Trophoblast cell (in vitro differentiated cells and primary cell): ENCODE data around the gene MRPL30.
A peak's percentile ranks its signal among the peaks of the same experiment; 100 is the strongest.

Source experiments
- DNase-seq, 2 donors: peaks; one replicate each; pipeline ENCODE4 v3.0.0-alpha.2; 2016
- H2AFZ ChIP-seq: 2 replicates; pipeline ENCODE4 v1.6.1; 2013; ENCODE audit warnings: low read length, moderate library complexity, mild to moderate bottlenecking; ENCODE audit not compliant: insufficient read depth, poor library complexity
- H2AK5ac ChIP-seq: 2 replicates; pipeline ENCODE4 v1.6.1; 2013; ENCODE audit warnings: mild to moderate bottlenecking, low read length
- H2BK120ac ChIP-seq: 2 replicates; pipeline ENCODE4 v1.6.1; 2013; ENCODE audit warnings: low read length, mild to moderate bottlenecking, moderate library complexity; ENCODE audit not compliant: insufficient read depth, poor library complexity
- H2BK12ac ChIP-seq: 2 replicates; pipeline ENCODE4 v1.6.1; 2013; ENCODE audit warnings: mild to moderate bottlenecking, low read length, moderate library complexity
- H2BK5ac ChIP-seq: 2 replicates; pipeline ENCODE4 v1.6.1; 2013; ENCODE audit warnings: low read length, low read depth, moderate library complexity, mild to moderate bottlenecking; ENCODE audit not compliant: poor library complexity
- H3K14ac ChIP-seq: 2 replicates; pipeline ENCODE4 v1.6.1; 2013; ENCODE audit warnings: mild to moderate bottlenecking, low read length
- H3K18ac ChIP-seq: 2 replicates; pipeline ENCODE4 v1.6.1; 2013; ENCODE audit warnings: mild to moderate bottlenecking, low read length
- H3K23ac ChIP-seq: 2 replicates; pipeline ENCODE4 v1.6.1; 2013; ENCODE audit warnings: low read length
- H3K27ac ChIP-seq: 2 replicates; pipeline ENCODE4 v1.5.1; 2013; ENCODE audit warnings: low read depth, mild to moderate bottlenecking, inconsistent platforms, low read length, moderate library complexity
- H3K27me3 ChIP-seq: 2 replicates; pipeline ENCODE4 v1.6.1; 2013; ENCODE audit warnings: inconsistent platforms, mild to moderate bottlenecking, low read length, moderate library complexity; ENCODE audit not compliant: insufficient read depth
- H3K36me3 ChIP-seq, 2 experiments: 1 replicate in 1 of 2; 2 replicates in 1 of 2; pipeline ENCODE4 v1.6.1; 2013; ENCODE audit warnings: low read length in 2 of 2, mild to moderate bottlenecking in 2 of 2, moderate library complexity in 1 of 2; ENCODE audit not compliant: insufficient read depth in 2 of 2, control insufficient read depth in 1 of 2
- H3K4ac ChIP-seq: 2 replicates; pipeline ENCODE4 v1.6.1; 2013; ENCODE audit warnings: low read depth, mild to moderate bottlenecking, low read length, moderate library complexity
- H3K4me1 ChIP-seq, 2 experiments: 1 replicate in 1 of 2; 2 replicates in 1 of 2; pipeline ENCODE4 v1.6.1; 2013; ENCODE audit warnings: low read length in 2 of 2, mild to moderate bottlenecking in 2 of 2, moderate library complexity in 1 of 2; ENCODE audit not compliant: insufficient read depth in 2 of 2, control insufficient read depth in 1 of 2
- H3K4me2 ChIP-seq: 2 replicates; pipeline ENCODE4 v1.6.1; 2013; ENCODE audit warnings: inconsistent platforms, mild to moderate bottlenecking, low read length, moderate library complexity
- H3K4me3 ChIP-seq: 2 replicates; pipeline ENCODE4 v1.5.1; 2013; ENCODE audit warnings: mild to moderate bottlenecking, low read depth, low read length, inconsistent platforms
- H3K79me1 ChIP-seq: one replicate; pipeline ENCODE4 v1.6.1; 2013; ENCODE audit warnings: low read length
- H3K79me2 ChIP-seq: 2 replicates; pipeline ENCODE4 v1.6.1; 2013; ENCODE audit warnings: low read length, mild to moderate bottlenecking; ENCODE audit not compliant: control insufficient read depth, insufficient read depth, poor library complexity
- H3K9ac ChIP-seq: 2 replicates; pipeline ENCODE4 v1.6.1; 2013; ENCODE audit warnings: mild to moderate bottlenecking, low read length
- H3K9me3 ChIP-seq: 2 replicates; pipeline ENCODE4 v1.6.1; 2013; ENCODE audit warnings: low read depth, mild to moderate bottlenecking, control low read depth, inconsistent platforms, low read length; ENCODE audit not compliant: insufficient read depth
- H4K12ac ChIP-seq: 2 replicates; pipeline ENCODE4 v1.6.1; 2013; ENCODE audit warnings: low read depth, mild to moderate bottlenecking, low read length, moderate library complexity
- H4K8ac ChIP-seq: 2 replicates; pipeline ENCODE4 v1.6.1; 2013; ENCODE audit warnings: low read depth, mild to moderate bottlenecking, low read length, moderate library complexity
- H4K91ac ChIP-seq: one replicate; pipeline ENCODE4 v1.6.1; 2013; ENCODE audit warnings: low read depth, mild to moderate bottlenecking, low read length, moderate library complexity
- WGBS: extraction: QIAGEN DNeasy Blood & Tissue Kit; methylation state at CpG from one replicate; pipeline ENCODE4 v1.1.7; 2013; ENCODE audit warnings: missing lambda C conversion rate; ENCODE audit not compliant: insufficient read length, insufficient coverage; ENCODE audit errors: extremely low coverage; 5-methylcytosine and 5-hydroxymethylcytosine counted together

The MRPL30 gene

GRCh38 chr2:99200076-99200800, 19.3 kb downstream of the MRPL30 start:
- no peaks in the 10 kb centered on the region for H3K79me2 ChIP-seq
- peaks cover 9% of the 10 kb centered on the region in 2 experiments for H3K36me3 ChIP-seq
- H2BK120ac ChIP-seq = no peak overlapping the region
- no peak overlapping the region for H4K91ac ChIP-seq
- H2AK5ac ChIP-seq = no peak overlapping the region
- no peak overlapping the region for H4K12ac ChIP-seq
- H3K4ac ChIP-seq = no peak overlapping the region
- no peaks in the 10 kb centered on the region for H3K27me3 ChIP-seq
- no peak overlapping the region for H3K18ac ChIP-seq
- no peak overlapping the region for H3K14ac ChIP-seq
- no peak overlapping the region for H3K4me3 ChIP-seq
- no peak overlapping the region for H2AFZ ChIP-seq
- no peak overlapping the region for H4K8ac ChIP-seq
- peaks cover 10 to 12% of the 10 kb centered on the region in 2 experiments for H3K4me1 ChIP-seq
- H3K9ac ChIP-seq = no peak overlapping the region
- no peak overlapping the region for H3K23ac ChIP-seq
- peaks cover 5% of the 10 kb centered on the region for H3K79me1 ChIP-seq
- no peak overlapping the region for H2BK5ac ChIP-seq
- no peak overlapping the region for H3K27ac ChIP-seq
- no peak overlapping the region for H3K4me2 ChIP-seq
- no peak overlapping the region for H2BK12ac ChIP-seq
- WGBS = no CpG with 5 or more reads among the region's 7 CpGs
- no peaks in the 10 kb centered on the region for H3K9me3 ChIP-seq
- no peak for DNase-seq

- Histone ChIP-seq H3K23ac (peak overlapping the region; percentile 4), H3K9me3 (peaks cover 3% of the 10 kb centered on the region), H4K91ac (no peak overlapping the region), H2BK120ac (no peak overlapping the region), H2AK5ac (no peak overlapping the region), H4K8ac (no peak overlapping the region), H3K9ac (no peak overlapping the region), H3K14ac (no peak overlapping the region), H2BK5ac (no peak overlapping the region), H2AFZ (no peak overlapping the region), H4K12ac (no peak overlapping the region), H3K79me1 (peaks cover 5% of the 10 kb centered on the region), H3K27ac (no peak overlapping the region), H3K4me1 (peaks cover 10 to 12% of the 10 kb centered on the region in 2 experiments), H3K27me3 (no peaks in the 10 kb centered on the region), H3K4ac (no peak overlapping the region), H3K18ac (no peak overlapping the region), H2BK12ac (no peak overlapping the region), H3K79me2 (no peaks in the 10 kb centered on the region), H3K4me2 (no peak overlapping the region), H3K36me3 (peaks cover 0 to 3% of the 10 kb centered on the region in 2 experiments), H3K4me3 (no peak overlapping the region)
- no CpG with 5 or more reads among the region's 4 CpGs for WGBS
- DNase-seq = no peak
These were observed 21.1 kb downstream of the MRPL30 start for GRCh38 chr2:99201959-99202678.

- no peak overlapping the region for H2BK12ac ChIP-seq
These were observed 24.5 kb downstream of the MRPL30 start for GRCh38 chr2:99205491-99205890.

GRCh38 chr2:99216096-99216495, 35.1 kb downstream of the MRPL30 start:
- no peak for DNase-seq
- no peak overlapping the region for H3K18ac ChIP-seq
- no CpG with 5 or more reads among the region's 2 CpGs for WGBS
- H4K8ac ChIP-seq = no peak overlapping the region
- no peak overlapping the region for H4K12ac ChIP-seq
- H3K4me2 ChIP-seq = no peak overlapping the region
- H3K36me3 ChIP-seq = no peaks in the 10 kb centered on the region
- H3K4ac ChIP-seq = no peak overlapping the region
- H3K9ac ChIP-seq = no peak overlapping the region
- no peak overlapping the region for H2BK5ac ChIP-seq
- no peak overlapping the region for H4K91ac ChIP-seq
- peaks cover 3% of the 10 kb centered on the region for H3K9me3 ChIP-seq
- H3K79me1 ChIP-seq = no peaks in the 10 kb centered on the region
- H2BK120ac ChIP-seq = no peak overlapping the region
- no peak overlapping the region for H2AFZ ChIP-seq
- H3K23ac ChIP-seq = no peak overlapping the region
- H3K14ac ChIP-seq = no peak overlapping the region
- H3K79me2 ChIP-seq = no peaks in the 10 kb centered on the region
- H3K4me1 ChIP-seq = no peaks in the 10 kb centered on the region
- H2BK12ac ChIP-seq = no peak overlapping the region
- no peak overlapping the region for H3K4me3 ChIP-seq
- H3K27me3 ChIP-seq = no peaks in the 10 kb centered on the region
- H3K27ac ChIP-seq = no peak overlapping the region
- no peak overlapping the region for H2AK5ac ChIP-seq

More at GRCh38 chr2:99205491-99205890, 24.5 kb downstream of the MRPL30 start:
- no peak overlapping the region for H3K4me3 ChIP-seq
- no peak overlapping the region for H2AK5ac ChIP-seq
- no peak overlapping the region for H3K4me2 ChIP-seq
- no peak overlapping the region for H2AFZ ChIP-seq
- H3K4ac ChIP-seq = no peak overlapping the region
- H4K12ac ChIP-seq = no peak overlapping the region
- peak; percentile 26 to 52 for DNase-seq
- H4K8ac ChIP-seq = no peak overlapping the region
- no peak overlapping the region for H4K91ac ChIP-seq
- no peak overlapping the region for H2BK120ac ChIP-seq
- H3K4me1 ChIP-seq = no peaks in the 10 kb centered on the region
- peaks cover 3% of the 10 kb centered on the region for H3K9me3 ChIP-seq
- H3K14ac ChIP-seq = no peak overlapping the region
- no peaks in the 10 kb centered on the region for H3K79me1 ChIP-seq
- H3K27me3 ChIP-seq = no peaks in the 10 kb centered on the region
- no peak overlapping the region for H3K18ac ChIP-seq
- no CpG with 5 or more reads among the region's 5 CpGs for WGBS
- H3K23ac ChIP-seq = no peak overlapping the region
- H3K9ac ChIP-seq = no peak overlapping the region
- no peak overlapping the region for H2BK5ac ChIP-seq
- peaks cover 0 to 3% of the 10 kb centered on the region in 2 experiments for H3K36me3 ChIP-seq
- no peaks in the 10 kb centered on the region for H3K79me2 ChIP-seq
- H3K27ac ChIP-seq = no peak overlapping the region
